ENCODE measurements around the gene SYNGR2.

DNA sequence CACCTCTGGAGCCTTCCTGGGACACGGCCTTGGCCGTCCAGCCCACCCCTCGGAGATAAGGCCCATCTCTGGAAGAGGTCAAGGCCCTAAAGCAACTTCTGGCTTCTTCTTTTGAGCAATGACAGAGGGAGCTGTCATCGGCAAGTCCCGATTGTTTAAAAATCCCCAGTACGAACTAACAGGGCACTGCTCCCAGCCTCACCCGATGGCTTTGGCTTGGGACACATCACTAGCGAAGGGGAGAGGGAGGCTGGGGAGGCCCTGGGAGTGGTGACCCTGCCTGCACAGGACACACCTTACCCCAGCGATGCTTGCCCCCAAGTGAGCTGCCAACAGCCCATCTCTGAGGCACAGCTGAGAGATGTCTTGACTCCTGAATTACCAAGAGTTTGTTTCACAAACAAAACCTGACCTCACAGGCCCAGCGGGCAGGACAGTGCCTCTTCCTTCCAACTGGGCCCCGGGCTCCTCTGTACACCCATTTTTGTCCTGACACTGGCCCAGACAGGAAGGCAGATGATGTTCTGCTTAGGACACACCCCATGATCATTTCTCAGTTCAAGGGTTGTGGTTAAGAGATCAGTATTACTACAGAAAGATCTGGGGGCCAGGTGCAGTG lies 4.8 kb downstream of the SYNGR2 start:
- TF ChIP-seq POLR2A (IDR thresholded peaks at IDR 0.05; ENCODE audit: low read length) (peak; percentile 20), GATA1 (IDR thresholded peaks at IDR 0.05; ENCODE audit: low read depth, low read length) (no peak)
